SH-SY5Y (cell line): ENCODE data around the gene PLSCR1.

ENCODE experiments used
- GATA2 ChIP-seq: IDR thresholded peaks from 2 replicates; pipeline ENCODE4 v1.6.1; 2011; ENCODE audit warnings: mild to moderate bottlenecking, low read depth, low read length
- GATA3 ChIP-seq: IDR thresholded peaks from 2 replicates; pipeline ENCODE4 v1.6.1; 2011; ENCODE audit warnings: low read depth, mild to moderate bottlenecking, low read length, moderate library complexity

DNA sequence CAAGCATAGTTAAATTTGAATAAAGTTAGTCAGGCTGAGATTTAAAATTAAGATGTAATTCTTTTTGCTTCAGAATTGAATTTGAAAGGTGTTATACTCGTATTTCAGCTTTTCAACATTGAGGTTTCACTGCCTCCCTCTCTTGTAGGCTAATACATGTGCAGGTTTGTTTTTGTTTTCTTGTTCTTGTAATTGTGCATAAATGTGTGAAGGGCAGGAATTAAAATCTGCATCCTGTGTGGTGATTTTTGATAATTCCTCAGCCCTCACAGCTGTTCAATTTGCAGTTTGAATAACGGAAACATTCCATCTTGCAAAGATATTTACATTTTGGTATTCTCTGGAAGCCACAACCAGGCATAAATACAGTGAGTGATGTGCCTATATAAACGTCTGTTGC, 24.9 kb upstream of the PLSCR1 start:
- TF ChIP-seq GATA2: no peak
- no peak for TF ChIP-seq GATA3
